A549 (cell line): Measurements from ENCODE around the gene ARHGEF3. TPM values are rescaled to one million over a fixed set of nuclear protein-coding genes. Genes with fewer than 3 reads are reported as not detected.

Source experiments
- ATAC-seq, 2 experiments: fragments of 200-7000 bp in 1 of 2; fragments of >200 bp in 1 of 2; cut with Nextera tagmentation in 1 of 2; cut with Tn5 transposase in 1 of 2; 3 replicates each; pipeline versions ENCODE4 v1.8.0 to v1.9.1; 2018 to 2020; ENCODE audit warnings: mild to moderate bottlenecking in 1 of 2, moderate library complexity in 1 of 2
- CTCF ChIA-PET: fragments of 300-600 bp; sonication (Branson Sonifier 250); formaldehyde crosslinking; extraction: SDS; loops from one replicate; lab custom pipeline; 2021; ENCODE audit warnings: antibody characterized with exemption, inconsistent platforms; lab: Yijun Ruan, JAX
- POLR2A ChIA-PET: fragments of 350-600 bp; formaldehyde crosslinking; extraction: SDS; loops from one replicate; lab custom pipeline; 2021; ENCODE audit warnings: antibody characterized with exemption, inconsistent platforms; lab: Yijun Ruan, JAX
- DNase-seq, 2 experiments: peaks; one replicate each; pipeline versions ENCODE4 v3.0.0 to v3.0.0-alpha.2; 2011 to 2016; ENCODE audit warnings: low read depth in 1 of 2, low spot score in 1 of 2
- FAIRE-seq: peaks from 2 replicates; lab custom pipeline; 2011; peaks lifted over from hg19 to GRCh38; lab: Jason Lieb, UNC
- H3K27ac ChIP-seq, 2 experiments: fragments of >200 bp; sonication (Bioruptor Twin); formaldehyde crosslinking; 3 replicates each; pipeline ENCODE4 v1.5.1; 2016 to 2017
- H3K4me1 ChIP-seq: fragments of >200 bp; sonication (Bioruptor Twin); formaldehyde crosslinking; 3 replicates; pipeline ENCODE4 v1.6.1; 2016
- H3K4me2 ChIP-seq: fragments of >200 bp; sonication (Bioruptor Twin); formaldehyde crosslinking; 3 replicates; pipeline ENCODE4 v1.6.1; 2016
- H3K4me3 ChIP-seq: fragments of >200 bp; sonication (Bioruptor Twin); formaldehyde crosslinking; 3 replicates; pipeline ENCODE4 v1.5.1; 2016
- H3K9me3 ChIP-seq: fragments of >200 bp; sonication (Bioruptor Twin); formaldehyde crosslinking; 3 replicates; pipeline ENCODE4 v1.6.1; 2016
- BHLHE40 ChIP-seq: IDR thresholded peaks from 2 replicates; pipeline ENCODE4 v1.6.1; 2012; ENCODE audit warnings: low read depth, low read length, inconsistent platforms
- CBX2 ChIP-seq: fragments of 200-600 bp; sonication (generic); IDR thresholded peaks from 2 replicates; pipeline ENCODE4 v1.6.1; 2016; ENCODE audit warnings: low read depth, mild to moderate bottlenecking, borderline replicate concordance
- CBX8 ChIP-seq: fragments of 200-600 bp; sonication (generic); IDR thresholded peaks from 2 replicates; pipeline ENCODE4 v1.6.1; 2016
- CHD2 ChIP-seq: fragments of 150-350 bp; IDR thresholded peaks from 2 replicates; pipeline ENCODE4 v1.6.1; 2014; ENCODE audit warnings: low read length; ENCODE audit not compliant: partially characterized antibody
- EHF ChIP-seq: fragments of 250-450 bp; sonication (Bioruptor Pico); IDR thresholded peaks from 2 replicates; pipeline ENCODE4 v1.5.0; 2020; ENCODE audit warnings: mild to moderate bottlenecking
- EHMT2 ChIP-seq: fragments of 200-600 bp; sonication (generic); IDR thresholded peaks from 2 replicates; pipeline ENCODE4 v1.6.1; 2016; ENCODE audit warnings: antibody characterized with exemption, low read depth, mild to moderate bottlenecking, moderate library complexity
- ESRRA ChIP-seq: fragments of 150-350 bp; IDR thresholded peaks from 2 replicates; pipeline ENCODE4 v1.6.1; 2014; ENCODE audit warnings: mild to moderate bottlenecking, low read length, borderline replicate concordance
- FOSB ChIP-seq: fragments of 250-450 bp; sonication (Bioruptor Pico); IDR thresholded peaks from 2 replicates; pipeline ENCODE4 v1.5.0; 2020; ENCODE audit warnings: mild to moderate bottlenecking, moderate library complexity
- FOXS1 ChIP-seq: fragments of 250-450 bp; sonication (Bioruptor Pico); IDR thresholded peaks from 2 replicates; pipeline ENCODE4 v1.5.0; 2020; ENCODE audit warnings: mild to moderate bottlenecking, moderate library complexity
- GATA3 ChIP-seq: IDR thresholded peaks from 2 replicates; pipeline ENCODE4 v1.6.1; 2012; ENCODE audit warnings: borderline replicate concordance
- HDAC2 ChIP-seq: fragments of 200-600 bp; sonication (generic); IDR thresholded peaks from 2 replicates; pipeline ENCODE4 v1.6.1; 2016
- HOXB13 ChIP-seq: fragments of 250-450 bp; sonication (Bioruptor Pico); IDR thresholded peaks from 2 replicates; pipeline ENCODE4 v1.5.0; 2020; ENCODE audit warnings: low read depth, mild to moderate bottlenecking, moderate library complexity
- HOXB5 ChIP-seq: fragments of 250-450 bp; sonication (Bioruptor Pico); IDR thresholded peaks from 2 replicates; pipeline ENCODE4 v1.5.0; 2020; ENCODE audit warnings: mild to moderate bottlenecking, moderate library complexity
- MAZ ChIP-seq: fragments of 150-350 bp; IDR thresholded peaks from 2 replicates; pipeline ENCODE4 v1.6.1; 2014; ENCODE audit warnings: antibody characterized with exemption, low read depth, low read length, borderline replicate concordance
- MYC ChIP-seq: IDR thresholded peaks from 2 replicates; pipeline ENCODE4 v1.6.1; 2012; ENCODE audit warnings: mild to moderate bottlenecking, inconsistent platforms, low read length, improper control_type of control experiment, borderline replicate concordance
- NFE2L2 ChIP-seq: fragments of 150-350 bp; conservative IDR thresholded peaks from 2 replicates; pipeline ENCODE4 v1.6.1; 2014; ENCODE audit warnings: low read length
- RAD21 ChIP-seq, 2 experiments: fragments of >200 bp in 1 of 2; sonication (Bioruptor Twin) in 1 of 2; formaldehyde crosslinking in 1 of 2; IDR thresholded peaks in 1 of 2; conservative IDR thresholded peaks in 1 of 2; 2 replicates in 1 of 2; 3 replicates in 1 of 2; pipeline ENCODE4 v1.6.1; 2012 to 2018; ENCODE audit warnings: inconsistent platforms in 1 of 2
- RARB ChIP-seq: fragments of 250-450 bp; sonication (Bioruptor Pico); IDR thresholded peaks from 2 replicates; pipeline ENCODE4 v1.8.0; 2021; ENCODE audit warnings: mild to moderate bottlenecking, moderate library complexity
- RCOR1 ChIP-seq: fragments of 150-350 bp; IDR thresholded peaks from 2 replicates; pipeline ENCODE4 v1.6.1; 2014; ENCODE audit warnings: antibody characterized with exemption, low read length, low read depth
- RFX5 ChIP-seq: fragments of 450-650 bp; IDR thresholded peaks from 2 replicates; pipeline ENCODE4 v1.7.1; 2014; ENCODE audit warnings: antibody characterized with exemption, mild to moderate bottlenecking, moderate library complexity
- TP53 ChIP-seq: fragments of 250-450 bp; sonication (Bioruptor Pico); IDR thresholded peaks from 2 replicates; pipeline ENCODE4 v1.5.0; 2021; ENCODE audit warnings: mild to moderate bottlenecking, moderate library complexity
- WGBS: methylation state at CpG from one replicate; pipeline ENCODE4 v1.1.6; 2017; ENCODE audit errors: missing lambda C conversion rate; 5-methylcytosine and 5-hydroxymethylcytosine counted together
- polyA plus RNA-seq, 4 experiments: library from polyadenylated mRNA; depleted of rRNA in 3 of 4; stranded (reverse); fragments of >200 nt; fragmentation: RNase III in 1 of 4; extraction: RNeasy Plus Mini Kit Qiagen cat#74134 plus additional on column Dnase treatment in 1 of 4; gene quantifications; 2 replicates in 3 of 4; 3 replicates in 1 of 4; pipeline ENCODE4 v1.2.3, GENCODE V29; 2011 to 2017
- TF ChIP-seq, protein P1 (sequence below): IDR thresholded peaks from 2 replicates; pipeline ENCODE4 v1.6.1; 2012
- TF ChIP-seq, protein P2 (sequence below): fragments of 200-600 bp; sonication (generic); IDR thresholded peaks from 2 replicates; pipeline ENCODE4 v1.6.1; 2016; ENCODE audit warnings: antibody characterized with exemption, mild to moderate bottlenecking, moderate library complexity
- TF ChIP-seq, protein P3 (sequence below): IDR thresholded peaks from 2 replicates; pipeline ENCODE4 v1.6.1; 2012; ENCODE audit warnings: low read depth, borderline replicate concordance

ARHGEF3 gene
- polyA plus RNA-seq, 2 of the 4 experiments (the other 2 are of a cell fraction): 7.3 to 10.6 TPM

DNA sequence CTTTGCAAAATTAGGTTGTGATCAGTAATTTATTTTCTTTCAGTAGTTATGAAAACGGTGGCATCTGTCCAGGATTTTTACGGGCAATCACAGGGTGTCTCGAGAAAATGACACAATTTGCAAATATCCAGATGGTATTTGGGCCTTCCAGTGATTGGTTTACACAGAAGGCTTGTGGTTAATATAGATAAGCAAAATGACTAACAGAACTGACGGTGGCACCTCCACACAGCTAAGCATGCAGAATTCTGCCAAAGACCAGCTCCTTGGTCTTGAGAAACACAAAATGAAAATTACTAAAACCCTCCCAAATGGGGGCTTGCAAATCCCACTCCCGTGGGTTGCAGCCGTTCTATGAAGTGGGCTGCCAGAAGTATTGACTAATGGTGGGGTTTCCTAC, 5.5 kb downstream of the ARHGEF3 start:
- FAIRE-seq: no peak
- TF ChIP-seq MYC (no peak), MAZ (no peak), RARB (no peak), HOXB13 (CRISPR knock-in tag) (no peak), RFX5 (no peak), CBX8 (no peak), FOXS1 (CRISPR knock-in tag) (no peak), EHMT2 (no peak)
- TF ChIP-seq, protein P1, sequence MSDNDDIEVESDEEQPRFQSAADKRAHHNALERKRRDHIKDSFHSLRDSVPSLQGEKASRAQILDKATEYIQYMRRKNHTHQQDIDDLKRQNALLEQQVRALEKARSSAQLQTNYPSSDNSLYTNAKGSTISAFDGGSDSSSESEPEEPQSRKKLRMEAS: no peak
- TF ChIP-seq, protein P2, sequence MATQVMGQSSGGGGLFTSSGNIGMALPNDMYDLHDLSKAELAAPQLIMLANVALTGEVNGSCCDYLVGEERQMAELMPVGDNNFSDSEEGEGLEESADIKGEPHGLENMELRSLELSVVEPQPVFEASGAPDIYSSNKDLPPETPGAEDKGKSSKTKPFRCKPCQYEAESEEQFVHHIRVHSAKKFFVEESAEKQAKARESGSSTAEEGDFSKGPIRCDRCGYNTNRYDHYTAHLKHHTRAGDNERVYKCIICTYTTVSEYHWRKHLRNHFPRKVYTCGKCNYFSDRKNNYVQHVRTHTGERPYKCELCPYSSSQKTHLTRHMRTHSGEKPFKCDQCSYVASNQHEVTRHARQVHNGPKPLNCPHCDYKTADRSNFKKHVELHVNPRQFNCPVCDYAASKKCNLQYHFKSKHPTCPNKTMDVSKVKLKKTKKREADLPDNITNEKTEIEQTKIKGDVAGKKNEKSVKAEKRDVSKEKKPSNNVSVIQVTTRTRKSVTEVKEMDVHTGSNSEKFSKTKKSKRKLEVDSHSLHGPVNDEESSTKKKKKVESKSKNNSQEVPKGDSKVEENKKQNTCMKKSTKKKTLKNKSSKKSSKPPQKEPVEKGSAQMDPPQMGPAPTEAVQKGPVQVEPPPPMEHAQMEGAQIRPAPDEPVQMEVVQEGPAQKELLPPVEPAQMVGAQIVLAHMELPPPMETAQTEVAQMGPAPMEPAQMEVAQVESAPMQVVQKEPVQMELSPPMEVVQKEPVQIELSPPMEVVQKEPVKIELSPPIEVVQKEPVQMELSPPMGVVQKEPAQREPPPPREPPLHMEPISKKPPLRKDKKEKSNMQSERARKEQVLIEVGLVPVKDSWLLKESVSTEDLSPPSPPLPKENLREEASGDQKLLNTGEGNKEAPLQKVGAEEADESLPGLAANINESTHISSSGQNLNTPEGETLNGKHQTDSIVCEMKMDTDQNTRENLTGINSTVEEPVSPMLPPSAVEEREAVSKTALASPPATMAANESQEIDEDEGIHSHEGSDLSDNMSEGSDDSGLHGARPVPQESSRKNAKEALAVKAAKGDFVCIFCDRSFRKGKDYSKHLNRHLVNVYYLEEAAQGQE: no peak
- H3K4me3 ChIP-seq: no peak overlapping the region
- no peak for ATAC-seq
- no peaks in the 10 kb centered on the region for H3K4me1 ChIP-seq
- ChIA-PET CTCF (no interaction called here), POLR2A (no interaction called here)
- no peak overlapping the region for H3K27ac ChIP-seq
- WGBS: 64% methylated on average over 6 of the region's 6 CpGs
- no peak overlapping the region for H3K4me2 ChIP-seq
- no peaks in the 10 kb centered on the region for H3K9me3 ChIP-seq
- no peak for DNase-seq

DNA sequence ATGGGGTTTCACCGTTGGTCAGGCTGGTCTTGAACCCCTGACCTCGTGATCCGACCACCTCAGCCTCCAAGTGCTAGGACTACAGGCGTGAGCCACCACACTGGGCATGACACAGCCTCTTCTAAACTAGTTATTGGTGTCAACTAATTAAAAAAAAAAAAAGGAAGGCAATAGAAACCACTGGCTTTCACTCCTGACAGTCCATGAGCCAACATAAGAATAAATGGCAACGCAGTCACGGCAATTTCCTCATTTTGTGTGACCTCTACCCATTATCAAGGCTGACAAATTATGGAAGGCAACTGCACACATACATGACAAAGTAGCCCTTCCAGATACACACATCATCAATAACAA, 5.9 kb downstream of the ARHGEF3 start:
- ATAC-seq (no peak), FAIRE-seq (no peak), DNase-seq (no peak)
- no peaks in the 10 kb centered on the region for H3K4me1 ChIP-seq
- no peak overlapping the region for H3K4me2 ChIP-seq
- 72% methylated on average over 6 of the region's 6 CpGs for WGBS
- no peak overlapping the region for H3K27ac ChIP-seq
- TF ChIP-seq HDAC2 (no peak), BHLHE40 (no peak), RFX5 (no peak), RAD21 (conservative IDR thresholded peaks at IDR 0.05 in 1 of 2, IDR thresholded peaks at IDR 0.05 in 1 of 2) (no peak), TP53 (CRISPR knock-in tag) (no peak), CBX2 (no peak), NFE2L2 (no peak), RCOR1 (no peak), ESRRA (no peak), GATA3 (no peak), HOXB5 (CRISPR knock-in tag) (no peak), FOSB (no peak), MYC (no peak), CHD2 (no peak), EHF (CRISPR knock-in tag) (no peak)
- TF ChIP-seq, protein P3, sequence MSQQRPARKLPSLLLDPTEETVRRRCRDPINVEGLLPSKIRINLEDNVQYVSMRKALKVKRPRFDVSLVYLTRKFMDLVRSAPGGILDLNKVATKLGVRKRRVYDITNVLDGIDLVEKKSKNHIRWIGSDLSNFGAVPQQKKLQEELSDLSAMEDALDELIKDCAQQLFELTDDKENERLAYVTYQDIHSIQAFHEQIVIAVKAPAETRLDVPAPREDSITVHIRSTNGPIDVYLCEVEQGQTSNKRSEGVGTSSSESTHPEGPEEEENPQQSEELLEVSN: no peak
- ChIA-PET POLR2A (no interaction called here), CTCF (no interaction called here)
- no peaks in the 10 kb centered on the region for H3K9me3 ChIP-seq
- H3K4me3 ChIP-seq: no peak overlapping the region
